NCI-H1436 treated with DMSO at 0.1 percent for 48 hours (cell line): Measurements from ENCODE around the gene CNTNAP4.

Experiments used
- DNase-seq: peaks from one replicate; lab custom pipeline; 2025; lab: John Stamatoyannopoulos, UW

CNTNAP4 gene

DNA sequence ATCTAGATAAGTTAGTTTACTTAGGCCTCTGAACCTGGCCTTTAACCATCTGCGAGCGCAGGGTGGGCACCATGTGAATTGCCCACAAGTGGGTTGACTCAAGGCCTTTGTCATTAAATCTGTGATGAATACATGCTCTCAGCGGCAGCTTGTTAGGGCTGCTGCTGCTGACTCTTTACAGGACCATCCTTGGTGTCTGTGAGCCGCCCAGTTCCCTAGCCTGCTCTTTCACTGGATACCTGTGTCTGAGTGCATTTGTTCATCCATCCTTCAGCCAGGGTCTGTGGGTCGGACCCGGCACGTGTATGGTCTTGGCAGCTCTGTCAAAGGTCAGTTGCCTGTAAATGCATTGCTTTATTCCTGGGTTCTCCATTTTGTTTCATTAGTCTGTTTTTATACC lies 321.3 kb downstream of the CNTNAP4 start:
- no peak for DNase-seq

DNA sequence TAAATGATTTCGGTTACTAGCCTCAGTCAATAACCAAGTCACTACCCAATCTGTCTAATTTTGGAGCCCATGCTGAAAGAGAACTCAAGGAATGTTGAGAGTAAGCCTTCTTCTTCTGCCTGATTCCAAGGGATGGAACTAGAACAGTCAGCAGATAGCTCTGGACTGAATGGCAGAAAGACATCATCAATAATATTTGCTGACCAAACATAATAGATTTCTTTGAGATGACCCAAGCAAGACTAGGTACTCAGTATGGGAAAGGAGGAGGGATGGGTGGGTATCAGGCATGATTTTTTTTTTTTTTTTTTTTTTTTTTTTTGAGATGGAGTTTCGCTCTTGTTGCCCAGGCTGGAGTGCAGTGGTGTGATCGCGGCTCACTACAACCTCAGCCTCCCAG lies 330.1 kb downstream of the CNTNAP4 start:
- DNase-seq: no peak
